GM23248 (cell line): Measurements from ENCODE around the gene EVI5L. TPM values are rescaled to one million over a fixed set of nuclear protein-coding genes. Genes with fewer than 3 reads are reported as not detected.

Experiments used
- DNase-seq: peaks from one replicate; pipeline ENCODE4 v3.0.0-alpha.2; 2015
- H2AFZ ChIP-seq: fragments of 200-600 bp; sonication (generic); 2 replicates; pipeline ENCODE4 v1.6.1; 2016; ENCODE audit warnings: antibody characterized with exemption
- H3F3A ChIP-seq: fragments of 200-600 bp; sonication (generic); 2 replicates; pipeline ENCODE4 v1.6.1; 2016; ENCODE audit warnings: mild to moderate bottlenecking, antibody characterized with exemption, mixed run types; ENCODE audit not compliant: insufficient read depth
- H3K27ac ChIP-seq: fragments of 200-600 bp; sonication (generic); 2 replicates; pipeline ENCODE4 v1.5.1; 2016; ENCODE audit warnings: mild to moderate bottlenecking
- H3K27me3 ChIP-seq: fragments of 200-600 bp; sonication (generic); replicated peaks from 2 replicates; pipeline ENCODE4 v1.6.1; 2016; ENCODE audit warnings: mild to moderate bottlenecking; ENCODE audit not compliant: insufficient read depth
- H3K36me3 ChIP-seq: fragments of 200-600 bp; sonication (generic); 2 replicates; pipeline ENCODE4 v1.6.1; 2016; ENCODE audit warnings: low read depth, mild to moderate bottlenecking
- H3K4me1 ChIP-seq: fragments of 200-600 bp; sonication (generic); 2 replicates; pipeline ENCODE4 v1.6.1; 2016; ENCODE audit warnings: mild to moderate bottlenecking; ENCODE audit not compliant: insufficient read depth
- H3K4me2 ChIP-seq: fragments of 200-600 bp; sonication (generic); one replicate; pipeline ENCODE4 v1.6.1; 2016; ENCODE audit warnings: mild to moderate bottlenecking; ENCODE audit not compliant: unreplicated experiment
- H3K4me3 ChIP-seq: fragments of 200-600 bp; sonication (generic); 2 replicates; pipeline ENCODE4 v1.5.1; 2016; ENCODE audit warnings: mild to moderate bottlenecking
- H3K79me2 ChIP-seq: fragments of 200-600 bp; sonication (generic); 2 replicates; pipeline ENCODE4 v1.6.1; 2016; ENCODE audit warnings: mild to moderate bottlenecking; ENCODE audit not compliant: insufficient read depth
- H3K9ac ChIP-seq: fragments of 200-600 bp; sonication (generic); 2 replicates; pipeline ENCODE4 v1.6.1; 2016; ENCODE audit warnings: mild to moderate bottlenecking
- H3K9me2 ChIP-seq: fragments of 200-600 bp; sonication (generic); 2 replicates; pipeline ENCODE4 v1.6.1; 2016; ENCODE audit warnings: mixed run types, mild to moderate bottlenecking, moderate library complexity; ENCODE audit not compliant: insufficient read depth
- H3K9me3 ChIP-seq: fragments of 200-600 bp; sonication (generic); one replicate; pipeline ENCODE4 v1.6.1; 2017; ENCODE audit warnings: low read depth
- H4K20me1 ChIP-seq: fragments of 200-600 bp; sonication (generic); 2 replicates; pipeline ENCODE4 v1.6.0; 2016; ENCODE audit not compliant: insufficient read depth
- EZH2 ChIP-seq: fragments of 200-600 bp; sonication (generic); IDR thresholded peaks from 2 replicates; pipeline ENCODE4 v1.6.1; 2018; ENCODE audit warnings: antibody characterized with exemption, mild to moderate bottlenecking; ENCODE audit not compliant: insufficient read depth, poor library complexity, severe bottlenecking
- EZH2phosphoT487 ChIP-seq: fragments of 200-600 bp; sonication (generic); IDR thresholded peaks from 2 replicates; pipeline ENCODE4 v1.6.1; 2018; ENCODE audit warnings: antibody characterized with exemption, moderate library complexity, mild to moderate bottlenecking, low read depth; ENCODE audit not compliant: insufficient read depth
- WGBS, 2 experiments: methylation state at CpG; one replicate each; pipeline ENCODE4 v1.1.6; 2015 to 2017; ENCODE audit warnings: low lambda C conversion rate in 2 of 2, low coverage in 1 of 2; ENCODE audit errors: missing lambda C conversion rate in 2 of 2; 5-methylcytosine and 5-hydroxymethylcytosine counted together
- in situ Hi-C: fragments of 300-500 bp; cut with MboI; formaldehyde crosslinking; loops from 2 replicates; pipeline ENCODE4 v1.15.0; 2020
- polyA plus RNA-seq: library from polyadenylated mRNA; unstranded; fragments of >200 nt; fragmentation: Nextera tagmentation; extraction: Ambion mirVana; gene quantifications from 2 replicates; pipeline ENCODE4 v1.2.1, GENCODE V29; 2016
- total RNA-seq: library from RNA; depleted of rRNA; stranded (reverse); fragments of >200 nt; shearing (Covaris generic); gene quantifications from 2 replicates; pipeline ENCODE4 v1.2.3, GENCODE V29; 2014

EVI5L gene
- total and polyA plus RNA-seq, 2 experiments from 2014 or later: 6.9 to 24.3 TPM

DNA sequence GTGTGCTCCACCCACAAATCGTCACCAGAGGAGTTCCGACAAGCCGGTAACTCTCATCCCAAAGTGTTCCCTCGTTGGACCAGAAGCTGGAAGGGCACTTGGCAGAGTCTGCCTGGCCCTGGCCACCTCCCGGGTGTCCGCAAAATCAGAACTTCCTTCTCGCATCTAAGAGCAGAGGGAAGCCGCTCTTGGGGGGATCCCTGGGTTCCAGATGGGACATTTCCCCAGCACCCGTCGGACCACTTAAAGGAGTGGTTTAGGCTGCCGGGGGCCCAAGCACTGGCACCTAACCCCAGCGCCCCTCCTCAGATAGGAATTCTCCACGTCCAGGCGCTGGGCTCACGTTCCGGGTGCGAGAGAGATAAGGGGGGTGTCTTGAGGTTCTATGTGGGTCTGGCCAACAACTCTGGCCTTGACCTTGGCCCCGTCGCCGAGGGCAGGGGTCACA lies 72.8 kb downstream of the EVI5L start:
- Histone ChIP-seq H3K27me3 (no peaks in the 10 kb centered on the region), H3K9me2 (no peaks in the 10 kb centered on the region), H3K27ac (peak overlapping the region; percentile 71), H3K9me3 (no peaks in the 10 kb centered on the region), H3K9ac (peak overlapping the region; percentile 85), H3K4me1 (peaks cover 10% of the 10 kb centered on the region), H3K79me2 (peaks cover 46% of the 10 kb centered on the region), H3F3A (no peaks in the 10 kb centered on the region), H3K36me3 (no peaks in the 10 kb centered on the region), H3K4me2 (peak overlapping the region; percentile 98), H4K20me1 (no peaks in the 10 kb centered on the region; the same call in 1 of the 2 replicates), H2AFZ (peak overlapping the region; percentile 82), H3K4me3 (peak overlapping the region; percentile 89)
- 6 to 8% methylated on average over 20 of the region's 20 CpGs for WGBS, 2 experiments
- no peak for TF ChIP-seq EZH2
- no peak for TF ChIP-seq EZH2phosphoT487
- DNase-seq: peak; percentile 56
- in situ Hi-C loops: no loop called here

DNA sequence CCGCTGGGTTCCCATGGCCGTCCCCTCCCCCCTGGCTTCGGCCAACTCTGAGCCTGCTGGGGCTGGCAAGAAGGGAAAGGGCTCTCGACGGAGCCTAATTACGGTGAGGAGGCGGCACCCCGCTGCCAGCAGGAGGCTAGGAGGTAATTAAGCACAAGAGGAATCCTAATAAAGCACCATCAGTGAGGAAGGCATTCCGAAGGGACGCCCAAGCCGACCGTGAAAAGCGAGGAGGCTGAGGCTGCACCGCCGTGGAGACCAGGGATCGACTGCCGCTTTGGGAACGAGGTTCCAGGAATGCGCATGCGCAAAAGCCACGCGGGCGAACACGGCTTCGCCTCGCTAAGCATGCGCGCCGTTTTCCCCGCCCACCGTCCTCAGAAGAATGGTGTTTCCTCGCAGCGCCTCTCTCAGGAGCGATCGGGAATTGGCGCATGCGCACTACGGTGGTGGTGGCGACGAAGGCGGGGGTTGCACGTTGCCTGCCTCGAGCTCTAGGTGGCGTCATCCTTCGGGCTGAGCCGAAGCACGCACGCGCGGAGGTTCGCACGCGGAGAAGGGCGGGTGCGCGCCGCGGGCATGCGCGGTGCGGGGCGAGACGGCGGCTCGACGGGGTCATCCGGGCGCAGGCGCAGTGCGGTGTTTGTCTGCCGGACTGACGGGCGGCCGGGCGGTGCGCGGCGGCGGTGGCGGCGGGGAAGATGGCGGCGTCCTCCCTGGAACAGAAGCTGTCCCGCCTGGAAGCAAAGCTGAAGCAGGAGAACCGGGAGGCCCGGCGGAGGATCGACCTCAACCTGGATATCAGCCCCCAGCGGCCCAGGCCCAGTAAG lies 73.4 kb downstream of the EVI5L start, which contains the start of gene MAP2K7:
TSS of gene MAP2K7 (plus strand) at position 634 of the 830 bp plus-strand sequence. CDS start at position 702, 68 bp downstream.
- Histone ChIP-seq H3K79me2 (peaks cover 52% of the 10 kb centered on the region), H3K9ac (peak within 1 kb of the TSS; percentile 89), H3K27me3 (no peaks in the 10 kb centered on the region), H2AFZ (peak within 1 kb of the TSS; percentile 82), H3K27ac (peak within 1 kb of the TSS; percentile 71), H3K4me1 (peaks cover 10% of the 10 kb centered on the region), H3F3A (no peaks in the 10 kb centered on the region), H3K4me3 (peak within 1 kb of the TSS; percentile 89), H3K9me3 (no peaks in the 10 kb centered on the region), H3K9me2 (no peaks in the 10 kb centered on the region), H3K4me2 (peak within 1 kb of the TSS; percentile 98), H4K20me1 (no peaks in the 10 kb centered on the region; the same call in 1 of the 2 replicates), H3K36me3 (no peaks in the 10 kb centered on the region)
- WGBS, 2 experiments: 1% methylated on average over 60 to 79 of the region's 89 CpGs
- peak; percentile 100 for DNase-seq
- no peak for TF ChIP-seq EZH2phosphoT487
- TF ChIP-seq EZH2: no peak
- in situ Hi-C loops: no loop called here

DNA sequence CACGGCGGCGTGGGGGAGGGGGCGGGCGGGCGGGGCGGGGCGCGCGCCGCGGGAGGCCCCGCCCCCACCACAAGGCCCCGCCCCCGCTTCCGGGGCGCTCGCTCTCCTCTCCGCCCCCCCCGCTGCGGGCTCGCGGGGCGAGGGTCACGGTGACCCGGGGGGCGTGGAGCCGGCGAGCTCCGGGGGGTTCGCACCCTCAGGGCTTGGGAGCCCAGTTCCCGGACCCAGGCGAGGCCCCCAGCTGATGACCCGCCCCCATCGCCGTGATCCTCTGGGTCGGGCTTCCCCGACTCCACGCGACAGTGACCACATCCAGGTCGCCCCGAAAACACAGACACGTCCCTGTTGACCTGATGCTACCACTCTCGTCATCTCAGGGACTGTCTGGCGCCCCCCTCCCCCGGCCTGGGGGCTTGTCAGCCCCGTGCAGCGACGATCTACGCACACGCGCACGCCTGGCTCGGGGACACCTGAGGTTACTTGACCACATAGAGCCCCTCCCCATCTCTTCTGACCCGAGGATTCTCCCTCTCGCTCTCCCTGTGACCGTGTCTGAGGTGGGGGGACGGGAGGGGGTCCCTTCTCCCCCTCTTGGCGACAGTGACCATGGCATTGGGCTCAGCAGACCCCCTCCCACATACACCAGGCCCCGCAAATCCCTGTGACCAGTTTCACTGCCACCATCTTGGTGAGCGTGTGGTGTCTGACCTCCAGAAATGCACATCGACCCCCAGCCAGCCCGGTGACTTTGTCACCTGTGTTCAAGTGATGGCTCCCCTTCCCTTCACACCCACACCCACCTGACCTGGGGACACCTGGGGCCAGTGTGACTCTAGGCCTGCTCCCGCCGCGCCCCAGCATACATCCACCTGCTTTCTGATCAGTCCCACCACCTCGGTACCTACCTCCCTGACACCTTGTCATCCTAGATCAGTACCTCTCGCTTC lies 74.3 kb downstream of the EVI5L start:
- H3K36me3 ChIP-seq: no peaks in the 10 kb centered on the region
- H4K20me1 ChIP-seq: no peaks in the 10 kb centered on the region; the same call in 1 of the 2 replicates
- H2AFZ ChIP-seq: no peak overlapping the region
- no peaks in the 10 kb centered on the region for H3K27me3 ChIP-seq
- H3K4me1 ChIP-seq: peaks cover 10% of the 10 kb centered on the region
- WGBS, 2 experiments: 11 to 19% methylated on average over 33 to 61 of the region's 68 CpGs
- H3K4me3 ChIP-seq: peak overlapping the region; percentile 83
- H3K79me2 ChIP-seq: peaks cover 56% of the 10 kb centered on the region
- peak overlapping the region; percentile 89 for H3K9ac ChIP-seq
- in situ Hi-C loops: no loop called here
- no peak for DNase-seq
- H3K9me2 ChIP-seq: no peaks in the 10 kb centered on the region
- peak overlapping the region; percentile 90 for H3K4me2 ChIP-seq
- no peaks in the 10 kb centered on the region for H3F3A ChIP-seq
- TF ChIP-seq EZH2: no peak
- no peak for TF ChIP-seq EZH2phosphoT487
- H3K27ac ChIP-seq: peak overlapping the region; percentile 42; the same call in 1 of the 2 replicates
- H3K9me3 ChIP-seq: no peaks in the 10 kb centered on the region

- Histone ChIP-seq H4K20me1 (no peaks in the 10 kb centered on the region; the same call in 1 of the 2 replicates), H3K9me2 (no peaks in the 10 kb centered on the region), H3K27me3 (no peaks in the 10 kb centered on the region), H3K4me3 (peak overlapping the region; percentile 83), H3K9ac (peak overlapping the region; percentile 89), H3K36me3 (no peaks in the 10 kb centered on the region), H3K9me3 (no peaks in the 10 kb centered on the region), H3K79me2 (peaks cover 56% of the 10 kb centered on the region), H3K27ac (no peak overlapping the region), H3K4me2 (peak overlapping the region; percentile 90), H2AFZ (no peak overlapping the region), H3F3A (no peaks in the 10 kb centered on the region), H3K4me1 (peaks cover 10% of the 10 kb centered on the region)
- no peak for DNase-seq
- in situ Hi-C loops: no loop called here
- TF ChIP-seq EZH2 (no peak), EZH2phosphoT487 (no peak)
- 70 to 71% methylated on average over 9 to 10 of the region's 10 CpGs for WGBS, 2 experiments
Observed at GRCh38 chr19:7905268-7905667, 75.2 kb downstream of the EVI5L start.
